ENCODE data around the gene MYO1B. TPM values are rescaled to one million over a fixed set of nuclear protein-coding genes. Genes with fewer than 3 reads are reported as not detected.

The MYO1B gene
- total RNA-seq, 2 donors from 2014 or later, result 0.23 to 0.52 TPM

GRCh38 chr2:191384829-191385228, 139.6 kb downstream of the MYO1B start:
- Mint-ChIP-seq H3K27ac (no peak overlapping the region), H3K36me3 (ENCODE audit: low read depth) (no peaks in the 10 kb centered on the region), H3K4me1 (no peaks in the 10 kb centered on the region), H3K27me3 (peaks cover 26% of the 10 kb centered on the region), H3K4me3 (no peak overlapping the region)
- DNase-seq (no peak), ATAC-seq (no peak)
- H3K9me3 ChIP-seq (ENCODE audit: control insufficient read depth, low read length, poor library complexity, severe bottlenecking), result no peaks in the 10 kb centered on the region

GRCh38 chr2:191385416-191386160, 140.4 kb downstream of the MYO1B start:
- Mint-ChIP-seq H3K4me1 (no peaks in the 10 kb centered on the region), H3K27ac (no peak overlapping the region), H3K4me3 (no peak overlapping the region), H3K36me3 (ENCODE audit: low read depth) (no peaks in the 10 kb centered on the region), H3K27me3 (peaks cover 26% of the 10 kb centered on the region)
- no peak for ATAC-seq
- no peak for DNase-seq
- H3K9me3 ChIP-seq (ENCODE audit: control insufficient read depth, low read length, poor library complexity, severe bottlenecking), result no peaks in the 10 kb centered on the region

- ATAC-seq, result no peak
- H3K9me3 ChIP-seq (ENCODE audit: control insufficient read depth, low read length, poor library complexity, severe bottlenecking), result no peaks in the 10 kb centered on the region
- no peaks in the 10 kb centered on the region for H3K4me1 Mint-ChIP-seq
- H3K27ac Mint-ChIP-seq, result no peak overlapping the region
- H3K36me3 Mint-ChIP-seq (ENCODE audit: low read depth), result no peaks in the 10 kb centered on the region
- no peak for DNase-seq
- peaks cover 21% of the 10 kb centered on the region for H3K27me3 Mint-ChIP-seq
- H3K4me3 Mint-ChIP-seq, result no peak overlapping the region
Observed at GRCh38 chr2:191386938-191387536, 141.8 kb downstream of the MYO1B start.

GRCh38 chr2:191389288-191389687, 144.1 kb downstream of the MYO1B start:
- ATAC-seq (no peak), DNase-seq (no peak)
- Mint-ChIP-seq H3K4me3 (no peak overlapping the region), H3K27ac (no peak overlapping the region), H3K36me3 (ENCODE audit: low read depth) (no peaks in the 10 kb centered on the region), H3K4me1 (no peaks in the 10 kb centered on the region), H3K27me3 (peaks cover 23% of the 10 kb centered on the region)
- H3K9me3 ChIP-seq (ENCODE audit: control insufficient read depth, low read length, poor library complexity, severe bottlenecking), result no peaks in the 10 kb centered on the region

GRCh38 chr2:191391171-191391570, 146.0 kb downstream of the MYO1B start:
- Mint-ChIP-seq H3K4me1 (no peaks in the 10 kb centered on the region), H3K4me3 (no peak overlapping the region), H3K27me3 (peaks cover 33% of the 10 kb centered on the region), H3K27ac (no peak overlapping the region), H3K36me3 (ENCODE audit: low read depth) (no peaks in the 10 kb centered on the region)
- ATAC-seq, result no peak
- H3K9me3 ChIP-seq (ENCODE audit: control insufficient read depth, low read length, poor library complexity, severe bottlenecking), result no peaks in the 10 kb centered on the region
- DNase-seq, result no peak

- no peak overlapping the region for H3K4me3 Mint-ChIP-seq
- DNase-seq (no peak), ATAC-seq (no peak)
- no peaks in the 10 kb centered on the region for H3K9me3 ChIP-seq (ENCODE audit: control insufficient read depth, low read length, poor library complexity, severe bottlenecking)
- H3K36me3 Mint-ChIP-seq (ENCODE audit: low read depth), result no peaks in the 10 kb centered on the region
- no peak overlapping the region for H3K27ac Mint-ChIP-seq
- no peaks in the 10 kb centered on the region for H3K4me1 Mint-ChIP-seq
- peaks cover 26% of the 10 kb centered on the region for H3K27me3 Mint-ChIP-seq
Observed at GRCh38 chr2:191394043-191394442, 148.8 kb downstream of the MYO1B start.

- Mint-ChIP-seq H3K4me1 (no peaks in the 10 kb centered on the region), H3K4me3 (no peak overlapping the region), H3K36me3 (ENCODE audit: low read depth) (no peaks in the 10 kb centered on the region), H3K27ac (no peak overlapping the region), H3K27me3 (peaks cover 18% of the 10 kb centered on the region)
- no peaks in the 10 kb centered on the region for H3K9me3 ChIP-seq (ENCODE audit: control insufficient read depth, low read length, poor library complexity, severe bottlenecking)
- no peak for DNase-seq
- ATAC-seq, result no peak
Observed at GRCh38 chr2:191396794-191397193, 151.6 kb downstream of the MYO1B start.

GRCh38 chr2:191399601-191400000, 154.4 kb downstream of the MYO1B start:
- Mint-ChIP-seq H3K4me1 (no peaks in the 10 kb centered on the region), H3K4me3 (no peak overlapping the region), H3K36me3 (ENCODE audit: low read depth) (no peaks in the 10 kb centered on the region), H3K27me3 (peaks cover 13% of the 10 kb centered on the region), H3K27ac (no peak overlapping the region)
- no peaks in the 10 kb centered on the region for H3K9me3 ChIP-seq (ENCODE audit: control insufficient read depth, low read length, poor library complexity, severe bottlenecking)
- DNase-seq, result no peak
- ATAC-seq, result no peak

- H3K27ac Mint-ChIP-seq, result no peak overlapping the region
- H3K9me3 ChIP-seq (ENCODE audit: control insufficient read depth, low read length, poor library complexity, severe bottlenecking), result no peaks in the 10 kb centered on the region
- no peaks in the 10 kb centered on the region for H3K4me1 Mint-ChIP-seq
Observed at GRCh38 chr2:191401287-191401686, 156.1 kb downstream of the MYO1B start.

GRCh38 chr2:191402966-191403565, 157.9 kb downstream of the MYO1B start:
- Mint-ChIP-seq H3K4me1 (no peaks in the 10 kb centered on the region), H3K36me3 (ENCODE audit: low read depth) (no peaks in the 10 kb centered on the region), H3K27ac (no peak overlapping the region), H3K4me3 (no peak overlapping the region), H3K27me3 (no peaks in the 10 kb centered on the region)
- ATAC-seq, result no peak
- H3K9me3 ChIP-seq (ENCODE audit: control insufficient read depth, low read length, poor library complexity, severe bottlenecking), result no peaks in the 10 kb centered on the region
- no peak for DNase-seq

More at GRCh38 chr2:191401287-191401686, 156.1 kb downstream of the MYO1B start:
- Mint-ChIP-seq H3K4me3 (no peak overlapping the region), H3K27me3 (peaks cover 5% of the 10 kb centered on the region), H3K36me3 (ENCODE audit: low read depth) (no peaks in the 10 kb centered on the region)
- DNase-seq, result no peak
- ATAC-seq, result no peak

- H3K27me3 Mint-ChIP-seq, result no peaks in the 10 kb centered on the region
- no peaks in the 10 kb centered on the region for H3K9me3 ChIP-seq (ENCODE audit: control insufficient read depth, low read length, poor library complexity, severe bottlenecking)
- no peak overlapping the region for H3K27ac Mint-ChIP-seq
- DNase-seq (no peak), ATAC-seq (no peak)
- no peaks in the 10 kb centered on the region for H3K36me3 Mint-ChIP-seq (ENCODE audit: low read depth)
- no peak overlapping the region for H3K4me3 Mint-ChIP-seq
- no peaks in the 10 kb centered on the region for H3K4me1 Mint-ChIP-seq
Observed at GRCh38 chr2:191404568-191404991, 159.4 kb downstream of the MYO1B start.

GRCh38 chr2:191405546-191405945, 160.3 kb downstream of the MYO1B start:
- Mint-ChIP-seq H3K4me3 (no peak overlapping the region), H3K27me3 (no peaks in the 10 kb centered on the region), H3K27ac (no peak overlapping the region), H3K36me3 (ENCODE audit: low read depth) (no peaks in the 10 kb centered on the region), H3K4me1 (no peaks in the 10 kb centered on the region)
- no peaks in the 10 kb centered on the region for H3K9me3 ChIP-seq (ENCODE audit: control insufficient read depth, low read length, poor library complexity, severe bottlenecking)
- DNase-seq (no peak), ATAC-seq (no peak)

- ATAC-seq (no peak), DNase-seq (no peak)
- H3K27ac Mint-ChIP-seq, result no peak overlapping the region
- H3K27me3 Mint-ChIP-seq, result no peaks in the 10 kb centered on the region
- H3K36me3 Mint-ChIP-seq (ENCODE audit: low read depth), result no peaks in the 10 kb centered on the region
- H3K4me3 Mint-ChIP-seq, result no peak overlapping the region
- no peaks in the 10 kb centered on the region for H3K9me3 ChIP-seq (ENCODE audit: control insufficient read depth, low read length, poor library complexity, severe bottlenecking)
- no peaks in the 10 kb centered on the region for H3K4me1 Mint-ChIP-seq
Observed at GRCh38 chr2:191410646-191411436, 165.6 kb downstream of the MYO1B start.
